Lower lobe of right lung (tissue), 2 donors: ENCODE results near the gene CDC42SE2. TPM values are rescaled to one million over a fixed set of nuclear protein-coding genes. Genes with fewer than 3 reads are reported as not detected.
"Not testable (repeated sequence)": the region's sequence is repeated elsewhere in the genome, so short reads cannot be mapped to it uniquely, and the experiment has no call there.

Source experiments
- ATAC-seq, 2 donors: fragments of 200-7000 bp; cut with Tn5 transposase; one replicate each; pipeline ENCODE4 v1.9.1; 2020 to 2022; ENCODE audit warnings: mild to moderate bottlenecking in 2 of 2, moderate library complexity in 2 of 2
- DNase-seq: peaks from one replicate; pipeline ENCODE4 v3.0.0-alpha.2; 2020
- H3K27ac ChIP-seq: fragments of 200-600 bp; one replicate; pipeline ENCODE4 v1.8.0; 2022
- H3K27me3 ChIP-seq: fragments of 200-600 bp; one replicate; pipeline ENCODE4 v1.8.0; 2022; ENCODE audit warnings: low read depth
- H3K36me3 ChIP-seq: fragments of 200-600 bp; one replicate; pipeline ENCODE4 v1.8.0; 2022; ENCODE audit warnings: mild to moderate bottlenecking
- H3K4me1 ChIP-seq: fragments of 200-600 bp; one replicate; pipeline ENCODE4 v1.8.0; 2022
- H3K4me3 ChIP-seq: fragments of 200-600 bp; one replicate; pipeline ENCODE4 v1.8.0; 2022; ENCODE audit warnings: mild to moderate bottlenecking
- H3K9me3 ChIP-seq: fragments of 200-600 bp; one replicate; pipeline ENCODE4 v1.8.0; 2022
- CTCF ChIP-seq: fragments of 200-600 bp; IDR thresholded peaks from one replicate; pipeline ENCODE4 v1.8.0; 2022; ENCODE audit warnings: antibody characterized with exemption, mild to moderate bottlenecking
- intact Hi-C: fragments of 100-400 bp; cut with DNase I; formaldehyde crosslinking; loops from one replicate; pipeline ENCODE4 v1.11.0; 2022
- total RNA-seq: library from RNA; stranded (reverse); fragmentation: NEBNext Ultra II Directional; extraction: Animal tissue kit (Norgen Biotek cat#: 25700); gene quantifications from one replicate; pipeline ENCODE4 v1.2.1, GENCODE V29; 2021
- donor health status: DM: no; HTN: yes; CAD: no; lungs with severe emphysema.

The CDC42SE2 gene
- total RNA-seq, 1 donor from 2014 or later, result 38.7 TPM

GRCh38 chr5:131337240-131338050, 73.6 kb downstream of the CDC42SE2 start:
- H3K36me3 ChIP-seq, H3K27ac ChIP-seq, H3K4me3 ChIP-seq, H3K27me3 ChIP-seq, H3K9me3 ChIP-seq, intact Hi-C loops, H3K4me1 ChIP-seq, ATAC-seq, DNase-seq: not testable (repeated sequence)

GRCh38 chr5:131338051-131338453, 74.2 kb downstream of the CDC42SE2 start:
- no peak overlapping the region for H3K4me3 ChIP-seq
- no peak for TF ChIP-seq CTCF
- H3K9me3 ChIP-seq, result peaks cover 4% of the 10 kb centered on the region
- no peaks in the 10 kb centered on the region for H3K36me3 ChIP-seq
- no peaks in the 10 kb centered on the region for H3K4me1 ChIP-seq
- no peak for DNase-seq
- H3K27ac ChIP-seq, result no peak overlapping the region
- no peak for ATAC-seq
- H3K27me3 ChIP-seq, result no peaks in the 10 kb centered on the region
- intact Hi-C loops, result no loop called here

- H3K36me3 ChIP-seq, H3K27me3 ChIP-seq, ATAC-seq, H3K27ac ChIP-seq, H3K9me3 ChIP-seq, DNase-seq, H3K4me1 ChIP-seq, H3K4me3 ChIP-seq, intact Hi-C loops: not testable (repeated sequence)
Measured at GRCh38 chr5:131344288-131344687, 80.4 kb downstream of the CDC42SE2 start.

GRCh38 chr5:131346204-131346603, 82.4 kb downstream of the CDC42SE2 start:
- H3K27ac ChIP-seq, H3K36me3 ChIP-seq, DNase-seq, H3K4me3 ChIP-seq, H3K9me3 ChIP-seq, intact Hi-C loops, H3K4me1 ChIP-seq, H3K27me3 ChIP-seq, ATAC-seq: not testable (repeated sequence)

- DNase-seq (no peak), ATAC-seq (no peak)
- Histone ChIP-seq H3K27me3 (no peaks in the 10 kb centered on the region), H3K27ac (no peak overlapping the region), H3K9me3 (no peaks in the 10 kb centered on the region), H3K36me3 (no peaks in the 10 kb centered on the region), H3K4me1 (peaks cover 10% of the 10 kb centered on the region), H3K4me3 (no peak overlapping the region)
- TF ChIP-seq CTCF, result no peak
- intact Hi-C loops, result no loop called here
Measured at GRCh38 chr5:131353991-131354390, 90.1 kb downstream of the CDC42SE2 start.

- Histone ChIP-seq H3K36me3 (peaks cover 14% of the 10 kb centered on the region), H3K27ac (no peak overlapping the region), H3K4me3 (no peak overlapping the region), H3K4me1 (peaks cover 10% of the 10 kb centered on the region), H3K27me3 (no peaks in the 10 kb centered on the region), H3K9me3 (no peaks in the 10 kb centered on the region)
- intact Hi-C loops, result no loop called here
- no peak for TF ChIP-seq CTCF
- DNase-seq (no peak), ATAC-seq (no peak)
Measured at GRCh38 chr5:131355971-131356528, 92.2 kb downstream of the CDC42SE2 start.

GRCh38 chr5:131356619-131357018, 92.8 kb downstream of the CDC42SE2 start:
- DNase-seq (no peak), ATAC-seq (no peak)
- Histone ChIP-seq H3K9me3 (no peaks in the 10 kb centered on the region), H3K4me3 (no peak overlapping the region), H3K4me1 (peaks cover 10% of the 10 kb centered on the region), H3K36me3 (peaks cover 14% of the 10 kb centered on the region), H3K27ac (no peak overlapping the region), H3K27me3 (no peaks in the 10 kb centered on the region)
- TF ChIP-seq CTCF, result no peak
- intact Hi-C loops, result no loop called here
